HG02623 (cell line): ENCODE measurements around the gene RAPGEF1.
A peak's percentile ranks its signal among the peaks of the same experiment; 100 is the strongest.
"Not testable (repeated sequence)": the region's sequence is repeated elsewhere in the genome, so short reads cannot be mapped to it uniquely, and the experiment has no call there.

Source experiments
- ATAC-seq: cut with Tn5 transposase; IDR thresholded peaks from one replicate; pipeline ENCODE4 v1.9.1; 2021; ENCODE audit warnings: moderate library complexity; ENCODE audit not compliant: unreplicated experiment

The RAPGEF1 gene

GRCh38 chr9:131654369-131654768, 85.5 kb downstream of the RAPGEF1 start:
- not testable (repeated sequence) for ATAC-seq

GRCh38 chr9:131651599-131651998, 88.3 kb downstream of the RAPGEF1 start:
- ATAC-seq, result no peak

GRCh38 chr9:131651160-131651559, 88.7 kb downstream of the RAPGEF1 start:
- ATAC-seq, result no peak

- ATAC-seq, result no peak
Observed at GRCh38 chr9:131650254-131650653, 89.6 kb downstream of the RAPGEF1 start.

- ATAC-seq, result no peak
Observed at GRCh38 chr9:131649646-131650045, 90.2 kb downstream of the RAPGEF1 start.

GRCh38 chr9:131645078-131645776, 94.6 kb downstream of the RAPGEF1 start:
- ATAC-seq, result peak; percentile 44

- ATAC-seq, result no peak
Observed at GRCh38 chr9:131642496-131643083, 97.3 kb downstream of the RAPGEF1 start.

- ATAC-seq, result no peak
Observed at GRCh38 chr9:131641618-131642495, 98.0 kb downstream of the RAPGEF1 start.

GRCh38 chr9:131640438-131641137, 99.3 kb downstream of the RAPGEF1 start:
- no peak for ATAC-seq

- ATAC-seq, result no peak
Observed at GRCh38 chr9:131639769-131640437, 100.0 kb downstream of the RAPGEF1 start.

GRCh38 chr9:131636593-131636992, 103.3 kb downstream of the RAPGEF1 start:
- no peak for ATAC-seq

- no peak for ATAC-seq
Observed at GRCh38 chr9:131635892-131636291, 104.0 kb downstream of the RAPGEF1 start.

GRCh38 chr9:131635285-131635684, 104.6 kb downstream of the RAPGEF1 start:
- no peak for ATAC-seq

- no peak for ATAC-seq
Observed at GRCh38 chr9:131633491-131634031, 106.3 kb downstream of the RAPGEF1 start.

- ATAC-seq, result no peak
Observed at GRCh38 chr9:131631306-131631705, 108.6 kb downstream of the RAPGEF1 start.

GRCh38 chr9:131630205-131630831, 109.6 kb downstream of the RAPGEF1 start:
- ATAC-seq, result no peak

GRCh38 chr9:131629825-131630204, 110.1 kb downstream of the RAPGEF1 start:
- ATAC-seq, result no peak

- no peak for ATAC-seq
Observed at GRCh38 chr9:131629226-131629500, 110.7 kb downstream of the RAPGEF1 start.

GRCh38 chr9:131628459-131629225, 111.2 kb downstream of the RAPGEF1 start:
- no peak for ATAC-seq
